K562 (cell line): ENCODE data around the gene SHC1. TPM values are rescaled to one million over a fixed set of nuclear protein-coding genes. Genes with fewer than 3 reads are reported as not detected.

ENCODE experiments used
- ARID3A ChIP-seq: IDR thresholded peaks from 2 replicates; pipeline ENCODE4 v1.6.1; 2012; ENCODE audit warnings: low read depth, low read length, improper control_type of control experiment, borderline replicate concordance
- BRD9 ChIP-seq: fragments of 450-650 bp; IDR thresholded peaks from 2 replicates; pipeline ENCODE4 v1.6.1; 2018; ENCODE audit warnings: low read depth; ENCODE audit not compliant: partially characterized antibody
- DPF2 ChIP-seq: fragments of 450-650 bp; IDR thresholded peaks from 2 replicates; pipeline ENCODE4 v1.6.1; 2016
- E2F3 ChIP-seq: fragments of 250-450 bp; sonication (Bioruptor Pico); IDR thresholded peaks from 2 replicates; pipeline ENCODE4 v1.4.0; 2020; ENCODE audit warnings: mild to moderate bottlenecking
- ETS2 ChIP-seq: IDR thresholded peaks from 2 replicates; pipeline ENCODE4 v1.6.1; 2016; ENCODE audit warnings: borderline replicate concordance, missing genetic modification characterization, mild to moderate bottlenecking, moderate library complexity, missing compliant biosample characterization; ENCODE audit not compliant: poor library complexity, severe bottlenecking
- ETV6 ChIP-seq, 3 experiments: fragments of 150-350 bp in 1 of 3; sonication (generic) in 1 of 3; formaldehyde crosslinking in 1 of 3; IDR thresholded peaks; 2 replicates each; pipeline versions ENCODE4 v1.6.1 to v1.8.0; 2014 to 2022; ENCODE audit warnings: borderline replicate concordance in 2 of 3, low read depth in 2 of 3, antibody characterized with exemption in 1 of 3, low read length in 1 of 3, mild to moderate bottlenecking in 1 of 3, missing genetic modification reagents in 1 of 3
- GATAD2B ChIP-seq: fragments of 450-650 bp; IDR thresholded peaks from 2 replicates; pipeline ENCODE4 v1.6.1; 2017; ENCODE audit warnings: mild to moderate bottlenecking, borderline replicate concordance
- HOXB6 ChIP-seq: fragments of 250-450 bp; sonication (Bioruptor Pico); IDR thresholded peaks from 2 replicates; pipeline ENCODE4 v1.5.1; 2022; ENCODE audit warnings: mild to moderate bottlenecking, borderline replicate concordance
- MAFF ChIP-seq: IDR thresholded peaks from 2 replicates; pipeline ENCODE4 v1.6.1; 2012; ENCODE audit warnings: low read length, improper control_type of control experiment
- MIER1 ChIP-seq: fragments of 450-650 bp; IDR thresholded peaks from 2 replicates; pipeline ENCODE4 v1.6.1; 2016; ENCODE audit warnings: antibody characterized with exemption, mild to moderate bottlenecking, low read depth
- NCOA2 ChIP-seq, 2 experiments: fragments of 450-650 bp; IDR thresholded peaks; 2 replicates each; pipeline ENCODE4 v1.6.1; 2018; ENCODE audit warnings: mild to moderate bottlenecking in 2 of 2, moderate library complexity in 1 of 2; ENCODE audit not compliant: partially characterized antibody in 2 of 2
- NR0B1 ChIP-seq: fragments of 450-650 bp; IDR thresholded peaks from one replicate; pipeline ENCODE4 v1.6.1; 2018; ENCODE audit warnings: mild to moderate bottlenecking, moderate library complexity; ENCODE audit not compliant: partially characterized antibody
- POLR3G ChIP-seq: IDR thresholded peaks from 2 replicates; pipeline ENCODE4 v1.6.1; 2011; ENCODE audit not compliant: insufficient read length, insufficient replicate concordance; ENCODE audit errors: extremely low read depth
- PTRF ChIP-seq: fragments of 450-650 bp; IDR thresholded peaks from 2 replicates; pipeline ENCODE4 v1.6.1; 2016; ENCODE audit warnings: mild to moderate bottlenecking, missing genetic modification characterization, missing compliant biosample characterization
- RBM39 ChIP-seq: fragments of 200-400 bp; formaldehyde crosslinking; optimal IDR thresholded peaks from 2 replicates; pipeline ENCODE3; 2018; ENCODE audit warnings: low read depth, low read length
- SETDB1 ChIP-seq: IDR thresholded peaks from one replicate; pipeline ENCODE4 v1.6.1; 2012; ENCODE audit warnings: low read length, control low read depth, inconsistent platforms
- SMARCC2 ChIP-seq: fragments of 450-650 bp; IDR thresholded peaks from 2 replicates; pipeline ENCODE4 v1.6.1; 2017; ENCODE audit warnings: antibody characterized with exemption, moderate library complexity, mild to moderate bottlenecking, low read depth
- SUPT5H ChIP-seq: fragments of 450-650 bp; IDR thresholded peaks from 2 replicates; pipeline ENCODE4 v1.6.1; 2016
- TAF1 ChIP-seq: IDR thresholded peaks from 2 replicates; pipeline ENCODE4 v1.6.1; 2011; ENCODE audit warnings: mild to moderate bottlenecking, low read length, moderate library complexity; ENCODE audit not compliant: insufficient read depth, control insufficient read depth, severe bottlenecking; ENCODE audit errors: extremely low read depth
- TGIF2 ChIP-seq: sonication (generic); formaldehyde crosslinking; IDR thresholded peaks from 2 replicates; pipeline ENCODE4 v1.8.1; 2022; ENCODE audit warnings: mild to moderate bottlenecking, missing genetic modification reagents, moderate library complexity
- USF2 ChIP-seq: sonication (generic); formaldehyde crosslinking; IDR thresholded peaks from 2 replicates; pipeline ENCODE4 v1.5.0; 2020; ENCODE audit warnings: missing genetic modification reagents
- ZBTB9 ChIP-seq: fragments of 450-650 bp; formaldehyde crosslinking; IDR thresholded peaks from 2 replicates; pipeline ENCODE4 v1.4.0; 2020; ENCODE audit warnings: mild to moderate bottlenecking, moderate library complexity
- ZFP36 ChIP-seq: fragments of 150-350 bp; IDR thresholded peaks from 2 replicates; pipeline ENCODE4 v1.6.1; 2018; ENCODE audit warnings: low read length, low read depth; ENCODE audit not compliant: partially characterized antibody
- ZNF133 ChIP-seq: fragments of 250-450 bp; sonication (Bioruptor Pico); IDR thresholded peaks from 2 replicates; pipeline ENCODE4 v1.4.0; 2020; ENCODE audit warnings: mild to moderate bottlenecking
- ZNF23 ChIP-seq: fragments of 250-450 bp; sonication (Bioruptor Pico); IDR thresholded peaks from 2 replicates; pipeline ENCODE4 v1.4.0; 2020; ENCODE audit warnings: mild to moderate bottlenecking
- polyA plus RNA-seq, 8 experiments: library from polyadenylated mRNA; depleted of rRNA in 4 of 8; stranded (reverse) in 5 of 8; unstranded in 3 of 8; fragments of >200 nt; fragmentation: Nextera tagmentation in 2 of 8; fragmentation: Illumina TruSeq in 1 of 8; extraction: Ambion mirVana in 2 of 8; extraction: Trizol in 1 of 8; gene quantifications; 2 replicates each; pipeline versions ENCODE4 v1.2.1 to v1.2.3, GENCODE V29; 2011 to 2014; ENCODE audit warnings: inconsistent platforms in 1 of 8, missing spikeins in 1 of 8
- total RNA-seq, 7 experiments: library from RNA; depleted of rRNA in 6 of 7; stranded (reverse); fragments of >200 nt in 6 of 7; fragmentation: Illumina TruSeq in 2 of 7; extraction: Trizol in 2 of 7; gene quantifications; 2 replicates each; pipeline versions ENCODE4 v1.2.1 to v1.2.3, GENCODE V29; 2011 to 2021; ENCODE audit warnings: low replicate concordance in 1 of 7

The SHC1 gene
- total and polyA plus RNA-seq, 9 of the 15 experiments (the other 6 are each of a cell fraction or from before 2014, with no cell fraction given) = 4.1 to 113 (median 51.9) TPM

- no peak for TF ChIP-seq RBM39
- TF ChIP-seq MIER1 = no peak
- no peak for TF ChIP-seq ZNF133 (CRISPR knock-in tag)
- no peak for TF ChIP-seq ZBTB9 (CRISPR knock-in tag)
- no peak for TF ChIP-seq ARID3A
- TF ChIP-seq PTRF (tag) = no peak
- TF ChIP-seq POLR3G = no peak
- TF ChIP-seq TGIF2 = no peak
- TF ChIP-seq GATAD2B = 0 out of 2 replicates have a peak, but pooled peaks have one; percentile 50
- no peak for TF ChIP-seq USF2
- TF ChIP-seq NCOA2 (IDR thresholded peaks at IDR 0.05; ENCODE audit: partially characterized antibody in 2 of 2) = no peak
- TF ChIP-seq ETV6 (IDR thresholded peaks at IDR 0.05; ENCODE audit: borderline replicate concordance in 1 of 2, low read depth in 2 of 2, low read length in 1 of 2) = no peak
- TF ChIP-seq ETV6 (CRISPR knock-in tag; IDR thresholded peaks at IDR 0.05; ENCODE audit: borderline replicate concordance) = no peak
- TF ChIP-seq ETS2 (tag) = no peak
- TF ChIP-seq SETDB1 = no peak
- TF ChIP-seq HOXB6 (CRISPR knock-in tag) = no peak
- TF ChIP-seq E2F3 (CRISPR knock-in tag) = no peak
- no peak for TF ChIP-seq MAFF
- no peak for TF ChIP-seq SMARCC2
- no peak for TF ChIP-seq SUPT5H
- TF ChIP-seq NR0B1 = no peak
- TF ChIP-seq DPF2 = no peak
- no peak for TF ChIP-seq ZFP36
- TF ChIP-seq TAF1 = peak; percentile 14
- no peak for TF ChIP-seq BRD9
- no peak for TF ChIP-seq ZNF23 (CRISPR knock-in tag)
Observed at GRCh38 chr1:155003766-155004351, 33.3 kb upstream of the SHC1 start (continued).
